Kidney epithelial cell (primary cell): ENCODE data around the gene TEX29. TPM values are rescaled to one million over a fixed set of nuclear protein-coding genes. Genes with fewer than 3 reads are reported as not detected.

Experiments used
- DNase-seq: peaks from one replicate; pipeline ENCODE4 v3.0.0-alpha.2; 2010; ENCODE audit warnings: low read depth
- H3K27me3 ChIP-seq: 2 replicates; pipeline ENCODE4 v1.6.0; 2011; ENCODE audit warnings: low read length; ENCODE audit not compliant: control insufficient read depth, insufficient read depth
- H3K36me3 ChIP-seq: 2 replicates; pipeline ENCODE4 v1.5.1; 2011; ENCODE audit warnings: low read length; ENCODE audit not compliant: control insufficient read depth, insufficient read depth
- H3K4me3 ChIP-seq: 2 replicates; pipeline ENCODE4 v1.5.1; 2011; ENCODE audit warnings: low read depth, mild to moderate bottlenecking, control low read depth, low read length
- CTCF ChIP-seq: IDR thresholded peaks from 2 replicates; pipeline ENCODE4 v1.5.1; 2011; ENCODE audit warnings: mild to moderate bottlenecking, moderate library complexity, low read length, control low read depth, inconsistent platforms; ENCODE audit not compliant: insufficient read depth, poor library complexity, severe bottlenecking
- total RNA-seq: library from RNA; depleted of rRNA; stranded (reverse); fragments of >200 nt; gene quantifications from 2 replicates; pipeline ENCODE4 v1.2.3, GENCODE V29; 2015

Gene TEX29
- total RNA-seq, 1 donor from 2014 or later = not detected

GRCh38 chr13:111336666-111337065 lies 16.2 kb downstream of the TEX29 start:
- TF ChIP-seq CTCF = no peak
- H3K4me3 ChIP-seq = no peak overlapping the region
- H3K27me3 ChIP-seq = no peaks in the 10 kb centered on the region
- no peaks in the 10 kb centered on the region for H3K36me3 ChIP-seq
- DNase-seq = no peak

- H3K27me3 ChIP-seq = no peaks in the 10 kb centered on the region
- peak; percentile 57 for DNase-seq
- H3K4me3 ChIP-seq = no peak overlapping the region
- no peak for TF ChIP-seq CTCF
- H3K36me3 ChIP-seq = no peaks in the 10 kb centered on the region
These were observed 16.8 kb downstream of the TEX29 start for GRCh38 chr13:111337206-111337605.

GRCh38 chr13:111337741-111338140 lies 17.3 kb downstream of the TEX29 start:
- Histone ChIP-seq H3K36me3 (no peaks in the 10 kb centered on the region), H3K4me3 (no peak overlapping the region), H3K27me3 (no peaks in the 10 kb centered on the region)
- no peak for DNase-seq
- TF ChIP-seq CTCF = no peak

- TF ChIP-seq CTCF = no peak
- no peak for DNase-seq
These were observed 18.4 kb downstream of the TEX29 start for GRCh38 chr13:111338841-111339240.

GRCh38 chr13:111339366-111340143 lies 19.1 kb downstream of the TEX29 start:
- no peak for TF ChIP-seq CTCF
- Histone ChIP-seq H3K27me3 (no peaks in the 10 kb centered on the region), H3K4me3 (no peak overlapping the region)

More at GRCh38 chr13:111338841-111339240, 18.4 kb downstream of the TEX29 start:
- Histone ChIP-seq H3K36me3 (no peaks in the 10 kb centered on the region), H3K27me3 (no peaks in the 10 kb centered on the region), H3K4me3 (no peak overlapping the region)

GRCh38 chr13:111341886-111342285 lies 21.4 kb downstream of the TEX29 start:
- no peak overlapping the region for H3K4me3 ChIP-seq
- no peak for TF ChIP-seq CTCF

More at GRCh38 chr13:111339366-111340143, 19.1 kb downstream of the TEX29 start:
- no peaks in the 10 kb centered on the region for H3K36me3 ChIP-seq
- DNase-seq = no peak

More at GRCh38 chr13:111341886-111342285, 21.4 kb downstream of the TEX29 start:
- DNase-seq = no peak
- H3K36me3 ChIP-seq = no peaks in the 10 kb centered on the region
- no peaks in the 10 kb centered on the region for H3K27me3 ChIP-seq
